Stimulated activated CD4-positive, alpha-beta T cell treated with anti-CD3 and anti-CD28 coated beads, Interleukin-1b, Interleukin-23, amount 100 ng/mL, for 48 hours (primary cell): ENCODE data around the gene GIT2.

ENCODE experiments used
- DNase-seq: peaks from one replicate; pipeline ENCODE4 v3.0.0-alpha.2; 2020

GIT2 gene, protein sequence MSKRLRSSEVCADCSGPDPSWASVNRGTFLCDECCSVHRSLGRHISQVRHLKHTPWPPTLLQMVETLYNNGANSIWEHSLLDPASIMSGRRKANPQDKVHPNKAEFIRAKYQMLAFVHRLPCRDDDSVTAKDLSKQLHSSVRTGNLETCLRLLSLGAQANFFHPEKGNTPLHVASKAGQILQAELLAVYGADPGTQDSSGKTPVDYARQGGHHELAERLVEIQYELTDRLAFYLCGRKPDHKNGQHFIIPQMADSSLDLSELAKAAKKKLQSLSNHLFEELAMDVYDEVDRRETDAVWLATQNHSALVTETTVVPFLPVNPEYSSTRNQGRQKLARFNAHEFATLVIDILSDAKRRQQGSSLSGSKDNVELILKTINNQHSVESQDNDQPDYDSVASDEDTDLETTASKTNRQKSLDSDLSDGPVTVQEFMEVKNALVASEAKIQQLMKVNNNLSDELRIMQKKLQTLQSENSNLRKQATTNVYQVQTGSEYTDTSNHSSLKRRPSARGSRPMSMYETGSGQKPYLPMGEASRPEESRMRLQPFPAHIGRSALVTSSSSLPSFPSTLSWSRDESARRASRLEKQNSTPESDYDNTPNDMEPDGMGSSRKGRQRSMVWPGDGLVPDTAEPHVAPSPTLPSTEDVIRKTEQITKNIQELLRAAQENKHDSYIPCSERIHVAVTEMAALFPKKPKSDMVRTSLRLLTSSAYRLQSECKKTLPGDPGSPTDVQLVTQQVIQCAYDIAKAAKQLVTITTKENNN

GRCh38 chr12:109995686-109996482 lies at the start of gene GIT2:
Gene GIT2 (minus strand): TSS chr12:109996368. CDS start chr12:109996224, 144 bp downstream.
- peak; percentile 96 for DNase-seq

GRCh38 chr12:110042264-110042663 lies 46.1 kb upstream of the GIT2 start:
- no peak for DNase-seq

- no peak for DNase-seq
Observed at GRCh38 chr12:110039085-110039807, 43.1 kb upstream of the GIT2 start.

GRCh38 chr12:110038741-110039084 lies 42.5 kb upstream of the GIT2 start:
- DNase-seq: no peak

GRCh38 chr12:110037315-110037714 lies 41.1 kb upstream of the GIT2 start:
- DNase-seq: no peak

GRCh38 chr12:110035534-110036104 lies 39.5 kb upstream of the GIT2 start:
- DNase-seq: no peak

DNA sequence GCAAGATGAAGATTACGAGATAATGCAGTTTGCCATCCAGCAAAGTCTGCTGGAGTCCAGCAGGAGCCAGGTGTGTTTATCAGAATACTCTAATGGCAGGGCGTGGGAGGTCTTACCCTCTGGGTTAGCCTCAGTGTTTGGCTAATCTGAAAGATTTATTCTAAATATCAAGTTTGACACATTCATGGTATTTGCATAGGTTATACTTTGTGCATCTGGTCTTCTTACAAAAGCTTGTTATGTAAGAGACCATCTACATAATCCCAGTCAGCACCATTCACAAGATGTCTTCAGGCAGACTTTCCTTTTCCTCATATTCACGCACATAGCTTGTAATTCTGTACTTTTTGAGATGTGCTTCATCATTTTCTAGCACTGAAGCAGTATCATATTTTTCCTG lies 37.7 kb upstream of the GIT2 start:
- no peak for DNase-seq

DNA sequence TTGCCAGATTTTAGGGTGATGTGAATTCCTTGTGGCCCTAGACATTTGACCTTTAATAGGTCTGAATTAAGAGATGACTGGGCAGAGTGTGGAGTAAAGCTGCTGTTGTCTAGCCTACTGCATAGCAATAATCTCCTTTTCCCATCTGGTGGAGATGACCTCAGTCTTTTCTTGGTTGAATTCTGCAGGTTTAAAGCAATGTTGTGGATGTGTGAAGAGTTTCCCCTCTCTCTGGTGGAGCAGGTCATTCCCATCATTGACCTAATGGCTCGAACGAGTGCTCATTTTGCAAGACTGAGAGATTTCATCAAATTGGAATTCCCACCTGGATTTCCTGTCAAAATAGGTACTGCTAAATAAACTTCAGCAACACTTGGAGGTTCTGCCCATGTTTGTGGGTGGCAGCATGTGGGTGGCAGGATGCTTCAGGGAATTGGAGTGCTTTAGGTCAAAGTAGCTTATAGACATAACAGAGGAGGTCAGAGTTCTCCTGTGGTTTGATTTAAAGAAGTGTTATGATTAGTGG lies 33.2 kb upstream of the GIT2 start:
- DNase-seq: no peak

DNA sequence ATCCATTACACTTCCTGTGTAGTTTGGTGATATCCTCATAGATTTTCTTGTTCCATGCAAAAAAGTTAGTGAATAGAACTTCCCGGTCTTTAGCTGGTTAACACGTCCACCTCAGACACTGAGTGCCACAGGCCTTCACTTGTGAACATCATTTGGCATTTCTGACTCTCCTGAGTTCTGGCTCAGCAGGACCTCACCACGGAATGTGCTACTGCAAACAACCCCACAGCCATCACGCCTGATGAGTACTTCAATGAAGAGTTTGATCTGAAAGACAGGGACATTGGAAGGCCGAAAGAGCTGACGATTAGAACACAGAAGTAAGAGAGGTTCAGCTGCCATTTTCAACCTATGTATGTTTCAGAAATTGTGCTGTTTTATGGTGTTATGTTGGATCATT lies 32.2 kb upstream of the GIT2 start:
- no peak for DNase-seq

- no peak for DNase-seq
Observed at GRCh38 chr12:110024051-110024450, 27.9 kb upstream of the GIT2 start.

GRCh38 chr12:110023059-110023980 lies 27.2 kb upstream of the GIT2 start:
- DNase-seq: no peak

DNA sequence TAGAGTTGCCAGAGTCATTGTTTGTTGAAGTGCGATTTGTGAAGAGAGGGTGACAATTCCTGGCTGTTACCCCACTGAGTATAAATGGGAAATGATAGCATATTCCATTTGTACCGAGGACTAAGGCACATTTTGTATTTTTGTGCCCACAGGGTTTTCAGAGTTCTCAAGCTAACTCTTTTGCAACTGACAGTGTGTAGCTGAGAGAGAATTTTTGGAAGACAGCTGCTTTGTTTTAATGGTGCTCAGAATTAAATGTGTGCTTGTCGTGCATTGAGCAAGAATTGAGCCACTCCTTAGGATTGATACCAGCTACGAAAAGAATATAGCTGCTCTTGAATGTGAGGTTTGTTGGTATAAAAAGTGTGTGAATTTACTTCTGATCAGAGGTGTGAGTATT lies 24.8 kb upstream of the GIT2 start:
- DNase-seq: no peak

GRCh38 chr12:110015132-110015531 lies 19.0 kb upstream of the GIT2 start:
- DNase-seq: no peak

- no peak for DNase-seq
Observed at GRCh38 chr12:110012659-110013058, 16.5 kb upstream of the GIT2 start.

GRCh38 chr12:110012137-110012536 lies 16.0 kb upstream of the GIT2 start:
- no peak for DNase-seq

GRCh38 chr12:110010853-110011723 lies 14.9 kb upstream of the GIT2 start:
- DNase-seq: no peak

- DNase-seq: peak; percentile 27
Observed at GRCh38 chr12:110008681-110009398, 12.7 kb upstream of the GIT2 start.

DNA sequence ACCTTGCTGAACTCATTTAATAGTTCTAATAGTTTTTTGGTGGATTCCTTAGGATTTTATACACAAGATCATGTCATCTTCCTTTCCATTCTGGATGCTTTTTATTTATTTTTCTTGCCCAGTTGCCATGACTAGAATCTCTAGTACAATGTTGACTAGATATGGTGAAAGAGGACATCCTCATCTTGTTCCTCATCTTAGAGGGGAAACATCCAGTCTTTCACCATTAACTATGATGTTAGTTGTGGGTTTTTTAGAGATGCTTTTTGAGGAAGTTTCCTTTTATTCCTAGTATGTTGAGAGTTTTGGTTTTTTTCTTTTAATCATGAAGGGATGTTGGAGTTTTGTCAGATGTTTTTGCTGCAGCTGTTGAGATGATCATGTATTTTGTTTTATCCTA lies 11.7 kb upstream of the GIT2 start:
- no peak for DNase-seq

GRCh38 chr12:110006115-110006514 lies 9.9 kb upstream of the GIT2 start:
- no peak for DNase-seq
